Measurements from ENCODE around the gene APOBEC3A. TPM values are rescaled to one million over a fixed set of nuclear protein-coding genes. Genes with fewer than 3 reads are reported as not detected.

Gene APOBEC3A
- polyA plus RNA-seq, 12 donors, result 0.27 to 3.8 (median 0.64) TPM; not detected in 3

Other genes starting within 250 kb of the APOBEC3A start
- gene SUN2, start 201.6 kb upstream of the APOBEC3A start, polyA plus RNA-seq (ENCODE audit: insufficient read length in 12 of 12), result 10 to 100 TPM in 11 of 12 donors, not detected in 1; 39.3 to 85.0 (median 47.5) TPM
- gene DNAL4, start 163.5 kb upstream of the APOBEC3A start, polyA plus RNA-seq (ENCODE audit: insufficient read length in 12 of 12), result 10 to 100 TPM in 9 of 12 donors, 1 to 10 TPM in 2, not detected in 1; 9.0 to 33.7 (median 12.0) TPM
- gene NPTXR, start 113.6 kb upstream of the APOBEC3A start, polyA plus RNA-seq (ENCODE audit: insufficient read length in 12 of 12), result 1 to 10 TPM in 11 of 12 donors, not detected in 1; 4.1 to 10.0 (median 5.0) TPM
- 100 to 1,000 TPM in 1 of 12 donors, 10 to 100 TPM in 11; 18.8 to 226 (median 30.1) TPM for gene CBX6, start 85.4 kb upstream of the APOBEC3A start, polyA plus RNA-seq (ENCODE audit: insufficient read length in 12 of 12)
- gene APOBEC3B, start 24.7 kb downstream of the APOBEC3A start, polyA plus RNA-seq (ENCODE audit: insufficient read length in 12 of 12), result 1 to 10 TPM in 11 of 12 donors, not detected in 1; 1.2 to 8.5 (median 3.2) TPM
- 10 to 100 TPM in 3 of 12 donors, 1 to 10 TPM in 8, not detected in 1; 3.7 to 23.8 (median 5.1) TPM for gene APOBEC3C, start 56.6 kb downstream of the APOBEC3A start, polyA plus RNA-seq (ENCODE audit: insufficient read length in 12 of 12)
- gene APOBEC3D, start 63.5 kb downstream of the APOBEC3A start, polyA plus RNA-seq (ENCODE audit: insufficient read length in 12 of 12), result 1 to 10 TPM in 2 of 12 donors, under 1 TPM in 8, not detected in 2; 0.53 to 2.5 (median 0.79) TPM
- gene APOBEC3F, start 83.3 kb downstream of the APOBEC3A start, polyA plus RNA-seq (ENCODE audit: insufficient read length in 12 of 12), result 1 to 10 TPM in 10 of 12 donors, not detected in 2; 1.3 to 8.5 (median 2.7) TPM
- 10 to 100 TPM in 1 of 12 donors, 1 to 10 TPM in 10, not detected in 1; 1.7 to 10.5 (median 3.6) TPM for gene APOBEC3G, start 119.7 kb downstream of the APOBEC3A start, polyA plus RNA-seq (ENCODE audit: insufficient read length in 12 of 12)
- gene APOBEC3H, start 139.6 kb downstream of the APOBEC3A start, polyA plus RNA-seq (ENCODE audit: insufficient read length in 12 of 12), result under 1 TPM in 3 of 12 donors, not detected in 9; 0.21 to 0.43 (median 0.22) TPM
- gene CBX7, start 195.1 kb downstream of the APOBEC3A start, polyA plus RNA-seq (ENCODE audit: insufficient read length in 12 of 12), result 1 to 10 TPM in 11 of 12 donors, not detected in 1; 2.4 to 7.5 (median 3.7) TPM